ENCODE data around the gene STOX2. TPM values are rescaled to one million over a fixed set of nuclear protein-coding genes. Genes with fewer than 3 reads are reported as not detected.

Gene STOX2
- total and polyA plus RNA-seq, 5 donors: 2.5 to 19.1 (median 17.0) TPM

- ATAC-seq (peak; percentile 92 to 95), DNase-seq (peak; percentile 71 to 76 (median 72))
- Histone ChIP-seq H3K4me3 (ENCODE audit: low read length) (peak overlapping the region; percentile 33), H3K27me3 (ENCODE audit: control insufficient read depth, insufficient read depth) (no peaks in the 10 kb centered on the region), H3K27ac (ENCODE audit: low read length) (peak overlapping the region; percentile 79), H3K9me3 (ENCODE audit: control insufficient read depth, low read length) (no peaks in the 10 kb centered on the region), H3K4me1 (ENCODE audit: control insufficient read depth, insufficient read depth, low read length) (peaks cover 2% of the 10 kb centered on the region)
- 6% methylated on average over 10 of the region's 10 CpGs for WGBS
- intact Hi-C loops (cut with DNase I): loop anchor here in 1 of 4 donors (10.0 kb wide), 1 partner anchor 143 kb away; no protein-coding TSS in a partner anchor
Measured at GRCh38 chr4:183987987-183988392, 82.9 kb downstream of the STOX2 start.

GRCh38 chr4:183988874-183989273 lies 83.8 kb downstream of the STOX2 start:
- H3K4me1 ChIP-seq (ENCODE audit: control insufficient read depth, insufficient read depth, low read length): peaks cover 2% of the 10 kb centered on the region
- intact Hi-C loops (cut with DNase I): loop anchor here in 1 of 4 donors (10.0 kb wide), 1 partner anchor 144 kb away; no protein-coding TSS in a partner anchor
- no peaks in the 10 kb centered on the region for H3K9me3 ChIP-seq (ENCODE audit: control insufficient read depth, low read length)
- no peak for DNase-seq
- H3K27ac ChIP-seq (ENCODE audit: low read length): peak overlapping the region; percentile 79
- no peaks in the 10 kb centered on the region for H3K27me3 ChIP-seq (ENCODE audit: control insufficient read depth, insufficient read depth)
- peak; percentile 2 to 6 for ATAC-seq
- peak overlapping the region; percentile 16 for H3K4me3 ChIP-seq (ENCODE audit: low read length)
- WGBS: 59% methylated on average over 9 of the region's 9 CpGs

DNA sequence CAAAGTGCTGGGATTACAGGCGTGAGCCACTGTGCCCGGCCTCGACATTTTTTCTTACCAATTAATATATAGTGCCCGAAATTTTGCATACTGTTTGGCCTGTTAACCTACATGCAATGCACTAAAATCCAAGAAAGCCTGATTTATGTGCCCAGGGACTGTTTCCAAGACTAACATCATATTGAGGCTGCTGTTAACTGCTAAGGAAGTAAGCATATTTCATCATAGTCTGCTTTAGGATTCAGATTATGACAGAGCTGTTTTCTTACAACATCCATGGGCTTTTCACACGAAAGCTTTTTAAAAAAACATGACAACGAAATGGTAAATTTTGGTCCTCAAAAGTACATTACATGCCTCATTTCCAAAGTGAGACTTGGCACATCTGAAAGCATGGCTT lies 84.4 kb downstream of the STOX2 start:
- Histone ChIP-seq H3K4me3 (ENCODE audit: low read length) (no peak overlapping the region), H3K27ac (ENCODE audit: low read length) (no peak overlapping the region), H3K27me3 (ENCODE audit: control insufficient read depth, insufficient read depth) (no peaks in the 10 kb centered on the region), H3K9me3 (ENCODE audit: control insufficient read depth, low read length) (no peaks in the 10 kb centered on the region), H3K4me1 (ENCODE audit: control insufficient read depth, insufficient read depth, low read length) (peaks cover 2% of the 10 kb centered on the region)
- WGBS: 69% methylated on average over 6 of the region's 6 CpGs
- intact Hi-C loops (cut with DNase I): loop anchor here in 1 of 4 donors (10.0 kb wide), 1 partner anchor 145 kb away; no protein-coding TSS in a partner anchor
- DNase-seq (no peak), ATAC-seq (no peak)

DNA sequence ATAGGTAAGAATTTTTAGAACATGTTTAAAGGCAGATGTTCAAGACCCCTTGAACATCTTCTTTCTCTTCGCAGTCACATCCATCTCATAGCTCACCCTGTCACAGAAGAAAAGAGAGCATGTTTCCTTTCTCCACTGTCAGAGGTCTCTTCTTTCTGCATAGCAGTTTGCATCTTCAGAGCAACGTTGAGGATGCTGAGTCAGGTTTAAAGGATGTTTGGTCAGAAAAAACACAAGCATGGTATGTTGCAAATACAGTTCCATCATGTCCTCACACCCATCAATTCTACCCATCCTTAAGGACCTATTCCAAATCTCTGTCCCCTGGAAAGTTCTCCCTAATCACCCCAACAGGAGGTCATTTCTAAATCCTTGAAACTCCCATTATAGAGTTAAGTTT lies 84.8 kb downstream of the STOX2 start:
- ATAC-seq: no peak
- DNase-seq: no peak
- WGBS: 57% methylated on average over 2 of the region's 2 CpGs
- Histone ChIP-seq H3K27ac (ENCODE audit: low read length) (no peak overlapping the region), H3K9me3 (ENCODE audit: control insufficient read depth, low read length) (no peaks in the 10 kb centered on the region), H3K4me1 (ENCODE audit: control insufficient read depth, insufficient read depth, low read length) (peaks cover 2% of the 10 kb centered on the region), H3K4me3 (ENCODE audit: low read length) (no peak overlapping the region), H3K27me3 (ENCODE audit: control insufficient read depth, insufficient read depth) (no peaks in the 10 kb centered on the region)
- intact Hi-C loops (cut with DNase I): loop anchor here in 1 of 4 donors (10.0 kb wide), 1 partner anchor 145 kb away; no protein-coding TSS in a partner anchor

DNA sequence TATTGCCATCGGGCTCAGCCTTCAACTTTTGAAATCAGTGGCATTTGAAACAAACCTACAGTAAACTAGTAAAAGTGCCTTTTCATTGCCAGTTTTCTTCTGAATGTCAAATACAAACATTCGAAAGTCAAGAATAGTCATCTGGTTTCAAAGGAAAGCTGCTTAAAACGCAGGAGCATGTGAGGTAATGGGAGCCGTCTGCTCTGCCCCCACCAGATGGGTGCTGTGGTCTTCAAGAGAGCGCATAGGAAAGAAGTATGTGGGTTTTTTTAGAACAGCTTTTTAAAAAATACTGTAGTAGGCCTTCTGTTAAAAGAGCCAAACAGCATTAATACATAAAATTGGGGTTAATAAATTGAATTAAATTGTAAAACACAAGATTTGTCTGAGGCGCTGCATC lies 88.6 kb downstream of the STOX2 start:
- H3K27ac ChIP-seq (ENCODE audit: low read length): no peak overlapping the region
- no peak overlapping the region for H3K4me3 ChIP-seq (ENCODE audit: low read length)
- ATAC-seq (no peak), DNase-seq (no peak)
- H3K9me3 ChIP-seq (ENCODE audit: control insufficient read depth, low read length): no peaks in the 10 kb centered on the region
- H3K4me1 ChIP-seq (ENCODE audit: control insufficient read depth, insufficient read depth, low read length): no peaks in the 10 kb centered on the region
- H3K27me3 ChIP-seq (ENCODE audit: control insufficient read depth, insufficient read depth): no peaks in the 10 kb centered on the region
- intact Hi-C loops (cut with DNase I): no loop called here
- WGBS: 90% methylated on average over 6 of the region's 6 CpGs

DNA sequence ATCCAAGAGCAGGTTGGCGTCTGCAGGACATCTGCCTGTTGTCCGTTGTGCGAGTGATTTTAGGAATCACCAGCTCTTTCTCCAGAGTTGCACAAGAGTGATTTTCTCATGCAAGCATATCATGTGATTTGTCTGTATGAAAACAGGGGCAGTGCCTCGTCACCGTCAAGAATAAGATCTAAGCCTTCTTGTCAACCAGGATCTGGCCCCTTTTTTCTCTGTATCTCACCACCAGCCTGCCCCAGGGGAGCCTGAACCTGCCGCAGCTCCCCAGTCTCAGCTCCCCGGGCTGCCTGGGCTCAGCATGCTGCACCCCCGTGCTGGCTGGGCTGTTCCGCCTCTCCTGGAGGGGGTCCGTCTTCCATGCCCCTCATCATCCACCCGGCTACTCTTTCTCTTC lies 90.5 kb downstream of the STOX2 start:
- Histone ChIP-seq H3K4me1 (ENCODE audit: control insufficient read depth, insufficient read depth, low read length) (no peaks in the 10 kb centered on the region), H3K27ac (ENCODE audit: low read length) (peak overlapping the region; percentile 49), H3K9me3 (ENCODE audit: control insufficient read depth, low read length) (no peaks in the 10 kb centered on the region), H3K27me3 (ENCODE audit: control insufficient read depth, insufficient read depth) (no peaks in the 10 kb centered on the region), H3K4me3 (ENCODE audit: low read length) (peak overlapping the region; percentile 2)
- 41% methylated on average over 11 of the region's 11 CpGs for WGBS
- ATAC-seq (peak; percentile 25 to 34), DNase-seq (no peak)
- intact Hi-C loops (cut with DNase I): no loop called here

DNA sequence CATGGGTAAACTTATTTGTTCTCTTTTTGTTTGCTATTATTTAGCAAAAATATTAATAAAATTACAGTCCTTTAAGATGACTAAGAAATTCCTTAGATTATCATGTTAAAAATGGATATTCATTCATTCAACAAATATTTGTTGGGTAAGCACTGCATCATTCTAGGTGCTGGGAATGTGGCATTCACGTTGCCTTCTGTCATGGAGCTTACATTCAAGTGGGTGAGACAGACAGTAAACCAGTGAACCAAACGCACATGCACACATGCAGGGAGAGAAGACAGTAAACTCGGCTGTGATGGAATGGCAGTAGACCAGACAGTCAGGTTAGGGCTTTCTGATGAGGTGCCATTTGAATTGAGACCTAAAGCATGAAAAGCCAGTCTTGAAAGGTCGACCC lies 91.8 kb downstream of the STOX2 start:
- intact Hi-C loops (cut with DNase I): no loop called here
- Histone ChIP-seq H3K27ac (ENCODE audit: low read length) (no peak overlapping the region), H3K27me3 (ENCODE audit: control insufficient read depth, insufficient read depth) (no peaks in the 10 kb centered on the region), H3K4me3 (ENCODE audit: low read length) (no peak overlapping the region), H3K4me1 (ENCODE audit: control insufficient read depth, insufficient read depth, low read length) (no peaks in the 10 kb centered on the region), H3K9me3 (ENCODE audit: control insufficient read depth, low read length) (no peaks in the 10 kb centered on the region)
- no peak for DNase-seq
- ATAC-seq: no peak
- WGBS: 72% methylated on average over 4 of the region's 4 CpGs

DNA sequence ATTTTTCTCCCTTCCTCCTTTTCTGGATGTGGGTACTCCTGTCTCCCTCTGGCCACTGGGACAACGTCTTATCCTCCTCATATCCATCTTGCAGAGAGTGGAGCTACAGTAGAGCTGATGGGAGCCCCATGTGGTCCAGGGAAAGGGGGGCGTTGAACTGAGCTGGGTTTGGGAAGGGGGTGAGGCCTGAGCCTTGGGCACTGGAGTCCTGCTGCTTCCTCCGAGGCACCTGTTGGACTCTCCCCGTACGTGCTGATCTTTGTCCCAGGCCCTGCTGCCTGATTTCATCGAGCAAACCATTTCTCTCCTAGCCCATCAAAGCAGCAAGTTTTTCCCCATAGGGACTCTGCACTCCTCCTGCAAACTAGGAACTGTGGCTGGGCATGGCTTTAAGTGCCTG lies 94.3 kb downstream of the STOX2 start:
- intact Hi-C loops (cut with DNase I): no loop called here
- no peaks in the 10 kb centered on the region for H3K4me1 ChIP-seq (ENCODE audit: control insufficient read depth, insufficient read depth, low read length)
- H3K27me3 ChIP-seq (ENCODE audit: control insufficient read depth, insufficient read depth): no peaks in the 10 kb centered on the region
- ATAC-seq (no peak), DNase-seq (no peak)
- 91% methylated on average over 6 of the region's 6 CpGs for WGBS
- no peaks in the 10 kb centered on the region for H3K9me3 ChIP-seq (ENCODE audit: control insufficient read depth, low read length)
- no peak overlapping the region for H3K27ac ChIP-seq (ENCODE audit: low read length)
- H3K4me3 ChIP-seq (ENCODE audit: low read length): no peak overlapping the region

DNA sequence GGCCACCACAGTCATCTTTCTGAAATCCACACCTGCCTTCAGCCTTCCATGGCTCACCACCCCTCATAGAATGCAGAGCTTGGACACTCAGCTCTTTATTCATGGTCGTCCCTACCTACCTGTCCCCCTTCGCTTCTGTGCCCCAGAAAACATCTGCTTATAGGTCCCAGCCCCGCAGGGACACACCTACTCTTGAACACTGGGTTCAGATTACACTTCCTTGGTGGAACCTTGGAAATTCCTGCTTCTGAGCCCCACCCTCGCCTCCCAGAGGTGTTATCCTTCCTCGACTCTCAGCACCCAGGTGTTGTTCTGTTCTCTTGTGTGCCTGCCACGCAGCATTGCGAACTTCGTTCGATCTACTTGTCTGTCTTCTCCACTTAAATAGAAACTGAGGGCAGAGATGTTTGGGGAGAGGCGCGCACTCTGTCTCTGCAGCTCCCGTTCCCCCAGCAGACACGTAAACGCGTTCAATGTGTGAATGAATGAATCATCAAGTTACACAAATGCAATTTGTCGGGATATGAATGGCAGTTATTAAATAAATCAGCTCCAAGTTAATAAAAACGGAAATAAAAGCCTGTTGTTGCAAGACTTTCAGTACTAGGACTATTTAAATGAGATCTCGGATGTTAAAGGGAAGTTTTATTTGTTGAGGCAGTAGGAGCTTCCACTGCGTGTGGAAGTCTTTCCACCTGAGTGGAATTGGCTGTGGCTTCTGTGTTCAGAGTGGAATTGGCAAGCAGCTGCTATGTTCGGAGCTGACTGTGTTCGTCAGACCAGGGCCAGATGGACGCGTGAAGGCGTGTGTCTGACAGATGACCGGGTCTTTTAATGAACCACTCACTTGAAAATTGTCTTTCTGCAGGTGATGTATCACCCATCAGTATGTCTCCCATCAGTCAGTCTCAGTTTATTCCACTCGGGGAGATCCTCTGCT lies 95.6 kb downstream of the STOX2 start:
- Histone ChIP-seq H3K27me3 (ENCODE audit: control insufficient read depth, insufficient read depth) (no peaks in the 10 kb centered on the region), H3K27ac (ENCODE audit: low read length) (no peak overlapping the region), H3K4me1 (ENCODE audit: control insufficient read depth, insufficient read depth, low read length) (no peaks in the 10 kb centered on the region), H3K4me3 (ENCODE audit: low read length) (no peak overlapping the region), H3K9me3 (ENCODE audit: control insufficient read depth, low read length) (no peaks in the 10 kb centered on the region)
- no peak for DNase-seq
- intact Hi-C loops (cut with DNase I): no loop called here
- ATAC-seq: peak; percentile 32 to 54
- WGBS: 87% methylated on average over 26 of the region's 26 CpGs

- DNase-seq (no peak), ATAC-seq (no peak)
- intact Hi-C loops (cut with DNase I): no loop called here
- H3K27ac ChIP-seq (ENCODE audit: low read length): no peak overlapping the region
- H3K9me3 ChIP-seq (ENCODE audit: control insufficient read depth, low read length): no peaks in the 10 kb centered on the region
- H3K4me1 ChIP-seq (ENCODE audit: control insufficient read depth, insufficient read depth, low read length): no peaks in the 10 kb centered on the region
- H3K27me3 ChIP-seq (ENCODE audit: control insufficient read depth, insufficient read depth): no peaks in the 10 kb centered on the region
- no peak overlapping the region for H3K4me3 ChIP-seq (ENCODE audit: low read length)
- WGBS: 97% methylated on average over 4 of the region's 4 CpGs
Measured at GRCh38 chr4:184003433-184003832, 98.3 kb downstream of the STOX2 start.

DNA sequence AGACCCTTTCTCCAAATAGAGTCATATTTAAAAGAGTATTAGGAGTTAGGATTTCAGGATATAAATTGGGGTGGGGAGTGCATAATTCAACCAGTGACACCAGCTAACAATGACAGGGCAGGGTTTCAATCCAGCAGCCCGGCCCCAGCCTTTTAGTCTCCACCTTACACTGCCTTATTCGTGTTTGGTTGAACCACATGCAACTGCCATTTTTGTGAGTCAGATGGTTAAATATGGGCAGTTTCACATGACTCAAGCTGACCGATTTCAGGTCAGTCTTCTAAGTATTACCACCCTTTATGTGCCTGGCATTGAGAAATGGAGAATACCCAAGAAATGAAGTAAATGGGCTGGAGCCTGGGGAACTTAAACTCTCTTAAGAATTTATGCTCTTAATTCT lies 102.8 kb downstream of the STOX2 start:
- 79% methylated on average over 3 of the region's 3 CpGs for WGBS
- DNase-seq (no peak), ATAC-seq (no peak)
- no peaks in the 10 kb centered on the region for H3K27me3 ChIP-seq (ENCODE audit: control insufficient read depth, insufficient read depth)
- H3K9me3 ChIP-seq (ENCODE audit: control insufficient read depth, low read length): no peaks in the 10 kb centered on the region
- peaks cover 4% of the 10 kb centered on the region for H3K4me1 ChIP-seq (ENCODE audit: control insufficient read depth, insufficient read depth, low read length)
- H3K4me3 ChIP-seq (ENCODE audit: low read length): no peak overlapping the region
- intact Hi-C loops (cut with DNase I): no loop called here
- H3K27ac ChIP-seq (ENCODE audit: low read length): no peak overlapping the region
